IMR-90 (cell line): ENCODE data around the gene SH3GLB2. TPM values are rescaled to one million over a fixed set of nuclear protein-coding genes. Genes with fewer than 3 reads are reported as not detected.

Experiments used
- BHLHE40 ChIP-seq: fragments of 150-350 bp; IDR thresholded peaks from 2 replicates; pipeline ENCODE4 v1.6.1; 2016; ENCODE audit warnings: mild to moderate bottlenecking, low read depth, low read length
- FOS ChIP-seq: fragments of 150-350 bp; IDR thresholded peaks from 2 replicates; pipeline ENCODE4 v1.6.1; 2016; ENCODE audit warnings: low read depth, low read length
- MAFK ChIP-seq: IDR thresholded peaks from 2 replicates; pipeline ENCODE4 v1.6.1; 2012; ENCODE audit warnings: low read depth, low read length, improper control_type of control experiment
- RCOR1 ChIP-seq: IDR thresholded peaks from 2 replicates; pipeline ENCODE4 v1.6.1; 2012; ENCODE audit warnings: mild to moderate bottlenecking, low read length, improper control_type of control experiment; ENCODE audit not compliant: insufficient replicate concordance
- polyA plus RNA-seq, 3 experiments: library from polyadenylated mRNA; depleted of rRNA; stranded (reverse); fragments of >200 nt; gene quantifications; 2 replicates each; pipeline ENCODE4 v1.2.3, GENCODE V29; 2012; ENCODE audit warnings: low replicate concordance in 1 of 3
- total RNA-seq: library from RNA; depleted of rRNA; stranded (reverse); fragments of >200 nt; gene quantifications from 2 replicates; pipeline ENCODE4 v1.2.3, GENCODE V29; 2012
- TF ChIP-seq, protein P1 (sequence below): conservative IDR thresholded peaks from 2 replicates; pipeline ENCODE4 v1.5.1; 2012; ENCODE audit warnings: mild to moderate bottlenecking, low read depth, low read length, improper control_type of control experiment

SH3GLB2 gene
- total and polyA plus RNA-seq, 2 of the 4 experiments (the other 2 are of a cell fraction), result 36.4 to 68.4 TPM

- TF ChIP-seq, protein P1, sequence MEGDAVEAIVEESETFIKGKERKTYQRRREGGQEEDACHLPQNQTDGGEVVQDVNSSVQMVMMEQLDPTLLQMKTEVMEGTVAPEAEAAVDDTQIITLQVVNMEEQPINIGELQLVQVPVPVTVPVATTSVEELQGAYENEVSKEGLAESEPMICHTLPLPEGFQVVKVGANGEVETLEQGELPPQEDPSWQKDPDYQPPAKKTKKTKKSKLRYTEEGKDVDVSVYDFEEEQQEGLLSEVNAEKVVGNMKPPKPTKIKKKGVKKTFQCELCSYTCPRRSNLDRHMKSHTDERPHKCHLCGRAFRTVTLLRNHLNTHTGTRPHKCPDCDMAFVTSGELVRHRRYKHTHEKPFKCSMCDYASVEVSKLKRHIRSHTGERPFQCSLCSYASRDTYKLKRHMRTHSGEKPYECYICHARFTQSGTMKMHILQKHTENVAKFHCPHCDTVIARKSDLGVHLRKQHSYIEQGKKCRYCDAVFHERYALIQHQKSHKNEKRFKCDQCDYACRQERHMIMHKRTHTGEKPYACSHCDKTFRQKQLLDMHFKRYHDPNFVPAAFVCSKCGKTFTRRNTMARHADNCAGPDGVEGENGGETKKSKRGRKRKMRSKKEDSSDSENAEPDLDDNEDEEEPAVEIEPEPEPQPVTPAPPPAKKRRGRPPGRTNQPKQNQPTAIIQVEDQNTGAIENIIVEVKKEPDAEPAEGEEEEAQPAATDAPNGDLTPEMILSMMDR, result no peak
- TF ChIP-seq RCOR1 (no peak), MAFK (no peak), BHLHE40 (no peak), FOS (no peak)
Measured at GRCh38 chr9:128999581-129000206, 28.4 kb downstream of the SH3GLB2 start (continued).
